Activated CD8-positive, alpha-beta memory T cell treated with anti-CD3 and anti-CD28 coated beads, Interleukin-2, amount 50 U/mL, for 1 hour (primary cell): ENCODE data around the gene PRC1.
"Not testable (repeated sequence)": the region's sequence is repeated elsewhere in the genome, so short reads cannot be mapped to it uniquely, and the experiment has no call there.

Experiments used
- DNase-seq: peaks from one replicate; pipeline ENCODE4 v3.0.0-alpha.2; 2020; ENCODE audit errors: extremely low read depth

Gene PRC1

GRCh38 chr15:90994417-90995311 lies at the start of gene PRC1:
Gene PRC1 (minus strand): TSS chr15:90994535. CDS start chr15:90994417, 118 bp downstream.
- peak; percentile 94 for DNase-seq

- DNase-seq: no peak
Measured at GRCh38 chr15:91043202-91043874, 49.0 kb upstream of the PRC1 start.

GRCh38 chr15:91040856-91041255 lies 46.5 kb upstream of the PRC1 start:
- no peak for DNase-seq

- DNase-seq: no peak
Measured at GRCh38 chr15:91039996-91040395, 45.7 kb upstream of the PRC1 start.

GRCh38 chr15:91032919-91033803 lies 38.8 kb upstream of the PRC1 start:
- no peak for DNase-seq

- no peak for DNase-seq
Measured at GRCh38 chr15:91031796-91032195, 37.5 kb upstream of the PRC1 start.

GRCh38 chr15:91027677-91028076 lies 33.3 kb upstream of the PRC1 start:
- DNase-seq: no peak

GRCh38 chr15:91023720-91024119 lies 29.4 kb upstream of the PRC1 start:
- no peak for DNase-seq

GRCh38 chr15:91022832-91023129 lies 28.4 kb upstream of the PRC1 start:
- DNase-seq: no peak

GRCh38 chr15:91022075-91022831 lies 27.9 kb upstream of the PRC1 start, which contains the start of gene VPS33B:
Gene VPS33B (minus strand): TSS chr15:91022594. CDS start chr15:91022249, 345 bp downstream.
- DNase-seq: peak; percentile 40

- DNase-seq: no peak
Measured at GRCh38 chr15:91021516-91022074, 27.3 kb upstream of the PRC1 start.

- no peak for DNase-seq
Measured at GRCh38 chr15:91018158-91018557, 23.8 kb upstream of the PRC1 start.

GRCh38 chr15:91017716-91018115 lies 23.4 kb upstream of the PRC1 start:
- no peak for DNase-seq

- not testable (repeated sequence) for DNase-seq
Measured at GRCh38 chr15:91013701-91014100, 19.4 kb upstream of the PRC1 start.

- DNase-seq: no peak
Measured at GRCh38 chr15:91007266-91007665, 12.9 kb upstream of the PRC1 start.

- no peak for DNase-seq
Measured at GRCh38 chr15:91001209-91001608, 6.9 kb upstream of the PRC1 start.

- no peak for DNase-seq
Measured at GRCh38 chr15:90998737-90999136, 4.4 kb upstream of the PRC1 start.

- DNase-seq: no peak
Measured at GRCh38 chr15:90994059-90994416, 297 bp downstream of the PRC1 start.

- DNase-seq: no peak
Measured at GRCh38 chr15:90991587-90992285, 2.6 kb downstream of the PRC1 start.

- DNase-seq: no peak
Measured at GRCh38 chr15:90990446-90990845, 3.9 kb downstream of the PRC1 start.
